ENCODE results near the gene LRRK1. TPM values are rescaled to one million over a fixed set of nuclear protein-coding genes. Genes with fewer than 3 reads are reported as not detected.

Gene LRRK1
- total RNA-seq, 2 experiments from 2014 or later, result 0.29 to 0.30 TPM

- Mint-ChIP-seq H3K27me3 (no peaks in the 10 kb centered on the region), H3K9me3 (no peaks in the 10 kb centered on the region), H3K27ac (no peak overlapping the region), H3K4me1 (no peaks in the 10 kb centered on the region), H3K4me3 (no peak overlapping the region), H3K36me3 (no peaks in the 10 kb centered on the region)
- DNase-seq, result no peak
Observed at GRCh38 chr15:101083336-101084045, 164.3 kb downstream of the LRRK1 start.

GRCh38 chr15:101084801-101085200 lies 165.6 kb downstream of the LRRK1 start:
- Mint-ChIP-seq H3K36me3 (no peaks in the 10 kb centered on the region), H3K9me3 (no peaks in the 10 kb centered on the region), H3K4me1 (peaks cover 2% of the 10 kb centered on the region), H3K4me3 (no peak overlapping the region), H3K27ac (no peak overlapping the region), H3K27me3 (no peaks in the 10 kb centered on the region)
- no peak for DNase-seq

DNA sequence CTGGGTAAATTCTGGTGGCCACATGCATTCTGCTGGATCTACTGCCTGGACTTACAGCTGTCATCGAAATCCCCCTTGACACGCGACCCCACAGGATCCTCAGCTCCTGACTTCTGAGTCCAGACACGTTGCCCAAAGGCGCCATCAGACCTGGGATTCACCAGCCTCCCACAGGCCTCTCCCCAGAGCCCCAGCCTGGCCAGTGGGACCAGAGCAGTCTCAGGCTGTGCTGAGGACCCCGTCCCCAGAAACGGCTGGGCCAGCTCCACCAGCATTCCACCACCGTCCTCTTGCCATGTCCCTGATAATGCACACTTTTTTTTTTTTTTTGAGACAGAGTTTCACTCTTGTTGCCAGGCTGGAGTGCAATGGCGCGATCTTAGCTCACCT lies 166.1 kb downstream of the LRRK1 start:
- Mint-ChIP-seq H3K4me3 (no peak overlapping the region), H3K27me3 (no peaks in the 10 kb centered on the region), H3K4me1 (peaks cover 2% of the 10 kb centered on the region), H3K9me3 (no peaks in the 10 kb centered on the region), H3K36me3 (no peaks in the 10 kb centered on the region), H3K27ac (no peak overlapping the region)
- DNase-seq, result no peak

- Mint-ChIP-seq H3K36me3 (no peaks in the 10 kb centered on the region), H3K27ac (no peak overlapping the region), H3K9me3 (no peaks in the 10 kb centered on the region), H3K27me3 (no peaks in the 10 kb centered on the region), H3K4me1 (peaks cover 2% of the 10 kb centered on the region), H3K4me3 (no peak overlapping the region)
- DNase-seq, result no peak
Observed at GRCh38 chr15:101086394-101087171, 167.4 kb downstream of the LRRK1 start.

GRCh38 chr15:101087172-101087769 lies 168.1 kb downstream of the LRRK1 start:
- H3K36me3 Mint-ChIP-seq, result no peaks in the 10 kb centered on the region
- no peak for DNase-seq
- peaks cover 2% of the 10 kb centered on the region for H3K4me1 Mint-ChIP-seq
- no peak overlapping the region for H3K4me3 Mint-ChIP-seq
- no peaks in the 10 kb centered on the region for H3K27me3 Mint-ChIP-seq
- no peak overlapping the region for H3K27ac Mint-ChIP-seq
- H3K9me3 Mint-ChIP-seq, result no peaks in the 10 kb centered on the region

DNA sequence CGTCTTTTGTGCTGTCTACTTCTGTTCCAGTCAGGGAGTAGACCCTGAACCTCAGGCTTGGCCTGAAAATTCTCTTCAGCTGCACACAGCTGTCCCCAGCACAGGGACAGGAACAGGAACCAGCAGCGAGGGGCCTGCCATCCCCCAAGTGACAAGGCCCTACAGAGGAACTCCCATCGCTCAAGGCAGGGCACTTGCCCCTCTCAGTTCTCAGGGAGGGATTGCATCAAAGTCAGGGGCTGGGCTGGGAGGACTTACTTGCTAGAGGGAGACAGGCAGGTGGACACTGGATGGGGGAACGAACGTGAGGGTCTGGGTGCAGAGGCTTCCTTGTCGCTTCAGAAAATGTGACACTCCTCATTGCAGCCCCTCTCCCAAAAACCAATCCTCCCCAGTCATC lies 169.1 kb downstream of the LRRK1 start:
- peaks cover 2% of the 10 kb centered on the region for H3K4me1 Mint-ChIP-seq
- H3K27ac Mint-ChIP-seq, result no peak overlapping the region
- no peaks in the 10 kb centered on the region for H3K36me3 Mint-ChIP-seq
- H3K4me3 Mint-ChIP-seq, result no peak overlapping the region
- no peak for DNase-seq
- H3K9me3 Mint-ChIP-seq, result no peaks in the 10 kb centered on the region
- no peaks in the 10 kb centered on the region for H3K27me3 Mint-ChIP-seq

DNA sequence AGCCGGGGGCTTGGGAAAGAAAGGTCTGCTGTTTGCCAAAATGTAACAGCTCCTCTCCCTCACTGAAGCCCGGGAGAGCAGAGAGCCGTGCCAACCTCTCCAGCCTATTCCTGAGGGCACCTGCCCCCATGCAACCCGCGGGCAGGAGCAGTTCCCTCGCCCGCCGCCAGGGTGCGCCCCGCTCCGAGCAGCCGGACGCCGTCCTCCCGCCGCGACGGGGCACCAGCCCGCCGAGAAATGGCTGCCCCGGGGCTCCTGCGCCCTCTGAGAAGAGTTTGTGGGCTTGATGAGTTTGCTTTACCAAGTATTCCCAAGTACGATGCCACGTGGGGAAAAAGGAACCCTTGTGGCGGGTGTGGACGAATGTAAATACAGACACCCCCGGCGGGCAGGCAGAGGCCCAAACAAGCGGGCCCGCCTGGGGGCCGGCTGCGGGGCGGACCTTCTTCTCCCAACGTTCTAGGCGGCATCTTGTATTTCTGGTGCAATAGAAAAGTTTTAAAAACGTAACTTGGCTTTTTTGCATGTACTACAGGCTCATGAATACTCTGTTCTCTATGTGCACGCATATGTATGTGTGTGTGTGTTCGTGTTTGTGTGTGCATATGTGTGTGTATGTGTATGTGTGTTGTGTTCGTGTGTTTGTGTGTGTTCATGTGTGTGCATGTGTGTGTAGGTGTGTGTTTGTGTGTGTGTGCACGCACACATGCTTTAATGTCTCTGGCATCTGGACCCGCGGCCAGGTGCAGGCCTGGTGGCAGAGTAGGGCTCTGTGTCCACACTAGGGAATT lies 169.8 kb downstream of the LRRK1 start:
- DNase-seq, result peak; percentile 82
- peaks cover 8% of the 10 kb centered on the region for H3K4me1 Mint-ChIP-seq
- H3K27ac Mint-ChIP-seq, result no peak overlapping the region
- no peaks in the 10 kb centered on the region for H3K27me3 Mint-ChIP-seq
- H3K4me3 Mint-ChIP-seq, result no peak overlapping the region
- no peaks in the 10 kb centered on the region for H3K9me3 Mint-ChIP-seq
- peaks cover under 1% of the 10 kb centered on the region for H3K36me3 Mint-ChIP-seq

GRCh38 chr15:101089579-101090427 lies 170.6 kb downstream of the LRRK1 start:
- Mint-ChIP-seq H3K9me3 (no peaks in the 10 kb centered on the region), H3K4me3 (no peak overlapping the region), H3K36me3 (peaks cover 6% of the 10 kb centered on the region), H3K4me1 (peaks cover 9% of the 10 kb centered on the region), H3K27ac (no peak overlapping the region), H3K27me3 (peaks cover 4% of the 10 kb centered on the region)
- DNase-seq, result no peak

GRCh38 chr15:101090428-101090790 lies 171.3 kb downstream of the LRRK1 start:
- H3K9me3 Mint-ChIP-seq, result no peaks in the 10 kb centered on the region
- peaks cover 4% of the 10 kb centered on the region for H3K27me3 Mint-ChIP-seq
- H3K36me3 Mint-ChIP-seq, result peaks cover 6% of the 10 kb centered on the region
- peaks cover 9% of the 10 kb centered on the region for H3K4me1 Mint-ChIP-seq
- no peak overlapping the region for H3K27ac Mint-ChIP-seq
- H3K4me3 Mint-ChIP-seq, result no peak overlapping the region
- DNase-seq, result no peak

- no peak overlapping the region for H3K27ac Mint-ChIP-seq
- DNase-seq, result no peak
- no peak overlapping the region for H3K4me3 Mint-ChIP-seq
- peaks cover 9% of the 10 kb centered on the region for H3K4me1 Mint-ChIP-seq
- H3K9me3 Mint-ChIP-seq, result no peaks in the 10 kb centered on the region
- H3K36me3 Mint-ChIP-seq, result peaks cover 6% of the 10 kb centered on the region
- H3K27me3 Mint-ChIP-seq, result peaks cover 4% of the 10 kb centered on the region
Observed at GRCh38 chr15:101091080-101092017, 172.2 kb downstream of the LRRK1 start.

GRCh38 chr15:101092156-101092866 lies 173.2 kb downstream of the LRRK1 start:
- peaks cover 6% of the 10 kb centered on the region for H3K36me3 Mint-ChIP-seq
- peaks cover 9% of the 10 kb centered on the region for H3K4me1 Mint-ChIP-seq
- H3K4me3 Mint-ChIP-seq, result no peak overlapping the region
- peaks cover 4% of the 10 kb centered on the region for H3K27me3 Mint-ChIP-seq
- no peak overlapping the region for H3K27ac Mint-ChIP-seq
- no peak for DNase-seq
- no peaks in the 10 kb centered on the region for H3K9me3 Mint-ChIP-seq

DNA sequence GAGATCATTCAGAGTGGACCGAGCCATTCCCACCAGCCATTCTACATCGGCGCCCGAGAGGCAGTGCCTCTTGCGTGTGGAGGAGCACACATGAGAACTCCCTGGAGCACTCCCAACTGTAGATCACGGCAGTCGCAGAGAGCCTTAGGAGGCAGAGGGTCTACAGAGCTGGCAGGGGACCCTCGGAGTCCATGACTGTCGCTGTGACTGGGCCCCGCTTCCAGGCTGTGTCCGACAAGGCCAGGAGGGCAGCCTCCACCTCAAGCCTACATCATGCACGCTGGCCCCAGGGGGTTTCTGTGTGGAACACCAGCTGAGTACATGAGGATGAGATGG lies 173.7 kb downstream of the LRRK1 start:
- peaks cover 9% of the 10 kb centered on the region for H3K4me1 Mint-ChIP-seq
- H3K4me3 Mint-ChIP-seq, result no peak overlapping the region
- DNase-seq, result no peak
- peaks cover 6% of the 10 kb centered on the region for H3K36me3 Mint-ChIP-seq
- H3K27me3 Mint-ChIP-seq, result peaks cover 4% of the 10 kb centered on the region
- H3K9me3 Mint-ChIP-seq, result no peaks in the 10 kb centered on the region
- no peak overlapping the region for H3K27ac Mint-ChIP-seq

DNA sequence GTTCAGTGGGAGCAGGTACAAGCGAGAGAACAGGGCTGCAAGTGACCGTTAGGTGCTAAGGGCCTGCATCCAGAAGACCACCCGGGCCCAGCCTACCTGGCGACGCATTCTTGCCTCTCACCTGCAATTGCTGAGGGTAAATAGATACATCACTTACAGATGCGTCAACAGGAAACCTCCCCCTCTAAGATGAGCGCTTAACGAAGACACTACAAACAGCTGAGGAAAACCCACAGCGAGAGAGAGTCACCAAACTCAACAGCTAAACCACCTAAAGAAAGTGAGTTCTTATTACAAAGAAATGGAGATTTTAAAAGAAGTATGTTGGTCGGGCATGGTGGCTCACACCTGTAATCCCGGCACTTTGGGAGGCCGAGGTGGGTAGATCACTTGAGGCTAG lies 174.8 kb downstream of the LRRK1 start:
- H3K9me3 Mint-ChIP-seq, result no peaks in the 10 kb centered on the region
- H3K4me1 Mint-ChIP-seq, result peaks cover 9% of the 10 kb centered on the region
- no peak for DNase-seq
- H3K4me3 Mint-ChIP-seq, result no peak overlapping the region
- peaks cover 4% of the 10 kb centered on the region for H3K27me3 Mint-ChIP-seq
- H3K36me3 Mint-ChIP-seq, result peaks cover 6% of the 10 kb centered on the region
- H3K27ac Mint-ChIP-seq, result no peak overlapping the region

Data from activated naive CD8-positive, alpha-beta T cell treated with anti-CD3 and anti-CD28 coated beads for 36 hours (primary cell).